ENCODE data around the gene NEU1.
A peak's percentile ranks its signal among the peaks of the same experiment; 100 is the strongest.

The NEU1 gene

GRCh38 chr6:31892821-31893220 lies 30.2 kb upstream of the NEU1 start:
- no peak for TF ChIP-seq POLR2AphosphoS5 (IDR thresholded peaks at IDR 0.05; ENCODE audit: low read depth)
- TF ChIP-seq GABPA (IDR thresholded peaks at IDR 0.05; ENCODE audit: low read depth) = no peak
- TF ChIP-seq REST (IDR thresholded peaks at IDR 0.05; ENCODE audit: insufficient replicate concordance, low read depth) = no peak
- no peak for TF ChIP-seq CTCF (IDR thresholded peaks at IDR 0.05; ENCODE audit: insufficient read depth, low read length)
- no peak for TF ChIP-seq SPI1 (IDR thresholded peaks at IDR 0.05; ENCODE audit: borderline replicate concordance, low read depth)
- no peak overlapping the region for H3K4me3 ChIP-seq (replicated peaks; ENCODE audit: insufficient read depth, low read length)
- DNase-seq (ENCODE audit: low read depth in 1 of 2, low spot score in 1 of 2) = peak in 1 of 2 experiments; percentile 64

GRCh38 chr6:31889331-31889972 lies 26.8 kb upstream of the NEU1 start:
- no peak overlapping the region for H3K27ac ChIP-seq (replicated peaks)
- TF ChIP-seq GABPA (IDR thresholded peaks at IDR 0.05; ENCODE audit: low read depth) = no peak
- TF ChIP-seq REST (IDR thresholded peaks at IDR 0.05; ENCODE audit: insufficient replicate concordance, low read depth) = no peak
- no peak for TF ChIP-seq POLR2AphosphoS5 (IDR thresholded peaks at IDR 0.05; ENCODE audit: low read depth)
- TF ChIP-seq SPI1 (IDR thresholded peaks at IDR 0.05; ENCODE audit: borderline replicate concordance, low read depth) = no peak
- TF ChIP-seq CTCF (IDR thresholded peaks at IDR 0.05; ENCODE audit: insufficient read depth, low read length) = no peak
- no peak overlapping the region for H3K4me3 ChIP-seq (replicated peaks; ENCODE audit: insufficient read depth, low read length)
- no peak for DNase-seq (ENCODE audit: low read depth in 1 of 2, low spot score in 1 of 2)
- H3K27me3 ChIP-seq (ENCODE audit: insufficient read depth, poor library complexity, severe bottlenecking) = no peaks in the 10 kb centered on the region

More at GRCh38 chr6:31892821-31893220, 30.2 kb upstream of the NEU1 start:
- Histone ChIP-seq H3K27me3 (ENCODE audit: insufficient read depth, poor library complexity, severe bottlenecking) (no peaks in the 10 kb centered on the region), H3K27ac (replicated peaks) (peak overlapping the region; percentile 47)

- no peak overlapping the region for H3K4me3 ChIP-seq (replicated peaks; ENCODE audit: insufficient read depth, low read length)
- no peaks in the 10 kb centered on the region for H3K27me3 ChIP-seq (ENCODE audit: insufficient read depth, poor library complexity, severe bottlenecking)
- no peak overlapping the region for H3K27ac ChIP-seq (replicated peaks)
- peak in 1 of 2 experiments; percentile 28 for DNase-seq (ENCODE audit: low read depth in 1 of 2, low spot score in 1 of 2)
- TF ChIP-seq CTCF (IDR thresholded peaks at IDR 0.05; ENCODE audit: insufficient read depth, low read length) (peak; percentile 63), POLR2AphosphoS5 (IDR thresholded peaks at IDR 0.05; ENCODE audit: low read depth) (no peak), REST (IDR thresholded peaks at IDR 0.05; ENCODE audit: insufficient replicate concordance, low read depth) (no peak), SPI1 (IDR thresholded peaks at IDR 0.05; ENCODE audit: borderline replicate concordance, low read depth) (no peak), GABPA (IDR thresholded peaks at IDR 0.05; ENCODE audit: low read depth) (no peak)
Observed at GRCh38 chr6:31888276-31889258, 25.9 kb upstream of the NEU1 start.

Data from HL-60 (cell line).